Activated T-helper 17 cell treated with anti-CD3 and anti-CD28 coated beads, Interleukin-2, amount 50 U/mL, for 72 hours (primary cell): ENCODE results near the gene MPC2. TPM values are rescaled to one million over a fixed set of nuclear protein-coding genes. Genes with fewer than 3 reads are reported as not detected.

Experiments used
- ATAC-seq: fragments of 150-1000 bp; cut with Tn5 transposase; replicated peaks from 2 replicates; pipeline ENCODE4 v1.10.0; 2021; ENCODE audit warnings: mild to moderate bottlenecking, moderate library complexity
- H3K27ac Mint-ChIP-seq: one replicate; pipeline ENCODE4 v1.8.0; 2022; ENCODE audit warnings: mixed read lengths
- H3K27me3 Mint-ChIP-seq: one replicate; pipeline ENCODE4 v1.8.0; 2022; ENCODE audit warnings: mixed read lengths
- H3K36me3 Mint-ChIP-seq: one replicate; pipeline ENCODE4 v1.8.0; 2022; ENCODE audit warnings: low read depth, mild to moderate bottlenecking, mixed read lengths
- H3K4me1 Mint-ChIP-seq: one replicate; pipeline ENCODE4 v1.8.0; 2022; ENCODE audit warnings: mixed read lengths
- H3K4me3 Mint-ChIP-seq: one replicate; pipeline ENCODE4 v1.8.0; 2022; ENCODE audit warnings: mild to moderate bottlenecking, mixed read lengths
- H3K9me3 Mint-ChIP-seq: one replicate; pipeline ENCODE4 v1.8.0; 2022; ENCODE audit warnings: mixed read lengths
- total RNA-seq, 2 donors: library from RNA; stranded (reverse); gene quantifications; one replicate each; pipeline ENCODE4 v1.2.3, GENCODE V29; 2022

Gene MPC2
- total RNA-seq, 2 donors from 2014 or later, result 51.1 to 67.0 TPM

DNA sequence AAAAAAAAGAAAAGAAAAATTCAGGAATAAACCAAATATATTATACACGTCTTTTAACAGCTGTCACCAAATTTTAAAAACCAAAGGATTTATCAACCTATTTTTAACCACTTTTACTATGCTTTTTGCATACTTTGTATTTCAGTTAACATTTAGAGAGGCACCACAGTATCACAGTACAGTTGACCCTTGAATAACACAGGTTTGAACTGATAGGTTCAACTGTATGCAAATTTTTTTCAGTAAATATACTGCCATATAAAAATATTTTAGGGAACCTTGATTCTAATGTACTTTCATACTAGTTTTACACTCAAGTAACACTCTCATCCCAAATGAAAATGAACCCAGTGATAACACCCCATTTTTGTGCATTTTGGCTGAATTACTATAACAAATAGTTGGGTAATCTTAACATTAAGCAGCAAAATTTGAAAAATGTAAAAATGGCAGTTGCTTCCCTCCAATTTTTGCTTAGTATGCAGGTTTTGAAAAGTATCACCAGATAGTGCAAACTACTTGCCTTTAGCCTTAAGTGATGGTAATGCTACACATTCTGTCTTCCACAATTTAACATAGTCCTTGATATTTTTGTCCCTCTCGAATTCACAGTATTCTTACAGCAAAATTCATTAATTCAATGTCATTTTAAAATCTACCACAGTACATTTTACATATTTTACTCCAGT is 12.2 kb downstream of the MPC2 start:
- H3K27me3 Mint-ChIP-seq, result no peaks in the 10 kb centered on the region
- H3K27ac Mint-ChIP-seq, result no peak overlapping the region
- H3K9me3 Mint-ChIP-seq, result no peaks in the 10 kb centered on the region
- no peak for ATAC-seq
- peaks cover 4% of the 10 kb centered on the region for H3K4me1 Mint-ChIP-seq
- no peak overlapping the region for H3K4me3 Mint-ChIP-seq
- peaks cover 17% of the 10 kb centered on the region for H3K36me3 Mint-ChIP-seq

DNA sequence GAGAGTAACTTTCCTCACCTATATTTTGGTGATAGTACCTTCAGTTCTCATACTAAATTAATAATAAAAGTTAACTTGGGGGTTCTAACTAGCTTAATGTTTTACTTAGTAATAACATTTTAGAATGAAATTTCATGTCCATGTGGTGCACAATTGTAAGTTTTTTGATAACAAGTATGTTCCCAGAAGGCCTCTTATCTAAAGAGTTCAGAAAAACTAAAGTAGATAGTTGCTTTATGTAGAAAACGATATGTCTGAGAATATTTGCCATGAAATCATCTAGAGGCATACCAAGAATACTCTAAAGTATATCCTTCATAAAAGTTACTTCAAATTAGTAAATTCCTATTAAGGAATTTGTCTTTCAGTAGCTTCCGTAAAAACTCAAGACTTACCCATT is 12.8 kb downstream of the MPC2 start:
- peaks cover 21% of the 10 kb centered on the region for H3K36me3 Mint-ChIP-seq
- H3K9me3 Mint-ChIP-seq, result no peaks in the 10 kb centered on the region
- no peak for ATAC-seq
- H3K4me1 Mint-ChIP-seq, result peaks cover 4% of the 10 kb centered on the region
- no peaks in the 10 kb centered on the region for H3K27me3 Mint-ChIP-seq
- no peak overlapping the region for H3K27ac Mint-ChIP-seq
- no peak overlapping the region for H3K4me3 Mint-ChIP-seq

DNA sequence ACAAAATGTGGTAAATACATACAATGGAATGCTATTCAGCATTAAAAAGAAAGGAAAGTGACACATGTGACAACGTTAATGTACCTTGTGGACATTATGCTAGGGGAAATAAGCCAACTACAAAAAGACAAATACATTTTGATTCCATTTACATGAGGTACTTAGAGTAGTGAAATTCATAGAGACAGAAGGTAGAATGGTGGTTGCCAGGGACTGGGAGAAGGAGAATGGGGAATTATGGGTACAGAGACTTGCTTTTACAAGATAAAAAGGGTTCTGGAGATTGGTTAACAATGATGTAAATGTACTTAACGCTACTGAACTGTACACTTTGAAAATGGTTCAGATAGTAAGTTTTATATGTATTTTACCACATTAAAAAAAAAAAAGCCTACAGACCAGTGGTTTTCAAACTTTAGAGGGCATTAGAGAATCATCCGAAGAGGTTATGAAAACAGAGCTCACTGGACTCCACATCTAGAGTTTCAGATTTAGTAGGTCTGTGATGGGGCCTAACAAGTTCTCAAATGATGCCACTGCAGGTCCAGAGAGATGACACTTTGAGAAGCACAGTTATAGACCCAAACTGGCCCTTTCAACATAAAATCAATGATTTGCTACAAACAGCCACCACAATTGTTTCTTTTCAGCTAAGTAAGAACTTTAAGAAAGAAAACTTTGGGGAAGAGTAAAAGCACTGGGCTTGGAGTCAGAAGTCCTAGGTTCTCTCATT is 13.4 kb downstream of the MPC2 start:
- no peaks in the 10 kb centered on the region for H3K9me3 Mint-ChIP-seq
- H3K27ac Mint-ChIP-seq, result no peak overlapping the region
- ATAC-seq, result no peak
- H3K36me3 Mint-ChIP-seq, result peaks cover 25% of the 10 kb centered on the region
- peaks cover 4% of the 10 kb centered on the region for H3K4me1 Mint-ChIP-seq
- H3K4me3 Mint-ChIP-seq, result no peak overlapping the region
- no peaks in the 10 kb centered on the region for H3K27me3 Mint-ChIP-seq

DNA sequence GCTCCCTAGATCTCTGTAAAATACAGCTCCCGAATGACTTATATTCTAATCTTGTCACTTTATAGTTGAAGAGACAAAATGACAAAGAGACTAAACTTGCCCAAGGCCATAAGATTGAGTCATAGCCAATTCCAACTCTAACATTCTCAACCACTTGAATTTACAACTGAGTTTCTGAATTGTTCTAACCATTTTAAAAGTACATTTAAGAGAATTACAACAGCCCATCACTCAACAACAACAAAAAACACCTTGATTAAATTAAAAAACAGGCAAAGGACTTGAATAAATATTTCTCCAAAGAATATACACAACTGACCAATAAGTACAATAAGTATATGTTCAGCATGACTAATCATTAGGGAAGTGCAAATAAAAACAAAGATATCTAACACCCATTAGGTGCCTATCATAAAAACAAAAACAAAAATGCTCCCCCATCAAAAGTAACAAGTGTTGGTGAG is 14.2 kb downstream of the MPC2 start:
- Mint-ChIP-seq H3K36me3 (peaks cover 33% of the 10 kb centered on the region), H3K9me3 (no peaks in the 10 kb centered on the region), H3K27me3 (no peaks in the 10 kb centered on the region), H3K4me1 (peaks cover 4% of the 10 kb centered on the region), H3K27ac (no peak overlapping the region), H3K4me3 (no peak overlapping the region)
- ATAC-seq, result no peak

DNA sequence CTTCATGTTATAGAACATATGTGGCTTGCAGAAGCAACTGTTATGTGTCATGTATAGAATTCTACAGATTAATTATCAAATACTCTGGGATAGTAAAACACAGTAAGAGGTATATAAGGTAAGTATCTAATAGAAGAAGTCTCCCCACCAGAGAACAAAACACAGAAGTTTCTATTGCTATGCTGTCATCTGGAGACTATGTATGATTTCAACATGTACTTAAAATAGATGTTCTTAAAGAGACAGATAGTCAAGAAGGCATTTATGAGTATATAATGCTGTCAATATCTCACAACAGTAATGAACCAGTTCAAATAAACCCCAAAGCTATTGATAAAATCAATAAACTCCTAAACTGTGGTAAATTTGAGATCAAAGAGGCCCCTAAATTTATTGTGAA is 14.8 kb downstream of the MPC2 start:
- no peak for ATAC-seq
- H3K27ac Mint-ChIP-seq, result no peak overlapping the region
- H3K36me3 Mint-ChIP-seq, result peaks cover 39% of the 10 kb centered on the region
- H3K9me3 Mint-ChIP-seq, result no peaks in the 10 kb centered on the region
- no peaks in the 10 kb centered on the region for H3K27me3 Mint-ChIP-seq
- H3K4me1 Mint-ChIP-seq, result peaks cover 4% of the 10 kb centered on the region
- H3K4me3 Mint-ChIP-seq, result no peak overlapping the region

DNA sequence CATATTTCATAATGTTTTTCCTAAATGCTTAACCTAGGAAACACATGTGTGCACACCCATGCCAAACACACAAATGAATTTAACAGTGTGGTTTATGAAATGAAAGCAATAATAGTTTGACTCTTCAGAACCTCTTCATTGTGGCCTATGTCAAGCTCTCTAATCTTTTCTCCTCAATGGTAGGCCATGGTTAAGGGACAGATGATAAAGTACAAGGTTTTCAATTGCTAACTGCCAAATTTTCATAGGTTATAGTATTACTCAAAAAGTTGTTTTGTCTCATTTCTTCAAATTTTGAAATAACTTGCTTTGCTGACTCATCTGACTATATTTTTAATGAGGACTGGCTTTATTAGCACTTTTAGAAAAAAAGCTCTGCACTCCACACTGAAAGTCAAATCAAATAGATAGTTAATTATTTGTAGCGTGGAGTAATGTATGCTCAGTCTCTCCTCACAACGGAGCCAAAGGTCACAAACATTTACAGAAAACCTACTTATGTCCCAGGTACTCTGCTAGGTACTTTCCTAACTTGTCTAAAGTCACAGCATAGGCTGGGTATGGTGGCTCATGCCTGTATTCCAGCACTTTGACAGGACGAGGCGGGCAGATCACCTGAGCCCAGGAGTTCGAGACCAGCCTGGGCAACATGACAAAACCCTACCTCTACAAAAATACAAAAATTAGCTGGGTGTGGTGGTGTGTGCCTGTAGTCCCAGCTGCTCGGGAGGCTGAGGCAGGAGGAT is 19.9 kb downstream of the MPC2 start:
- Mint-ChIP-seq H3K4me3 (no peak overlapping the region), H3K4me1 (no peaks in the 10 kb centered on the region), H3K9me3 (no peaks in the 10 kb centered on the region), H3K27me3 (no peaks in the 10 kb centered on the region), H3K27ac (no peak overlapping the region), H3K36me3 (peaks cover 51% of the 10 kb centered on the region)
- no peak for ATAC-seq

DNA sequence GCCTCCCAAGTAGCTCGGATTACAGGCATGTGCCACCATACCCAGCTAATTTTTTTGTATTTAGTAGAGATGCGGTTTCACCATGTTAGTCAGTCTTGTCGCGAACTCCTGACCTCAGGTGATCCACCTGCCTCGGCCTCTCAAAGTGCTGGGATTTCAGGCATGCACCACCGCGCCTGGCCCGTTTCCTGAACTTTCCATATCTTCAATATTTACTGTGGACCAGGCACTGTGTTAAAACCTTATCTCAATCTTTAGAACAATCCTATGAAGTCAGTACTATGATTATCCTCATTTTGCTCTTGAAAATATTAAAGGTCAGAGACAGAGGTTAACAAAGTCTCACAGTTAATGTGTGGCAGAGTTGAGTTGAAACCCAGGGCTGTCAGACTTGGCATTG is 21.3 kb downstream of the MPC2 start:
- H3K36me3 Mint-ChIP-seq, result peaks cover 51% of the 10 kb centered on the region
- no peak overlapping the region for H3K4me3 Mint-ChIP-seq
- H3K9me3 Mint-ChIP-seq, result no peaks in the 10 kb centered on the region
- H3K27ac Mint-ChIP-seq, result no peak overlapping the region
- peaks cover 3% of the 10 kb centered on the region for H3K27me3 Mint-ChIP-seq
- no peaks in the 10 kb centered on the region for H3K4me1 Mint-ChIP-seq
- ATAC-seq, result no peak

DNA sequence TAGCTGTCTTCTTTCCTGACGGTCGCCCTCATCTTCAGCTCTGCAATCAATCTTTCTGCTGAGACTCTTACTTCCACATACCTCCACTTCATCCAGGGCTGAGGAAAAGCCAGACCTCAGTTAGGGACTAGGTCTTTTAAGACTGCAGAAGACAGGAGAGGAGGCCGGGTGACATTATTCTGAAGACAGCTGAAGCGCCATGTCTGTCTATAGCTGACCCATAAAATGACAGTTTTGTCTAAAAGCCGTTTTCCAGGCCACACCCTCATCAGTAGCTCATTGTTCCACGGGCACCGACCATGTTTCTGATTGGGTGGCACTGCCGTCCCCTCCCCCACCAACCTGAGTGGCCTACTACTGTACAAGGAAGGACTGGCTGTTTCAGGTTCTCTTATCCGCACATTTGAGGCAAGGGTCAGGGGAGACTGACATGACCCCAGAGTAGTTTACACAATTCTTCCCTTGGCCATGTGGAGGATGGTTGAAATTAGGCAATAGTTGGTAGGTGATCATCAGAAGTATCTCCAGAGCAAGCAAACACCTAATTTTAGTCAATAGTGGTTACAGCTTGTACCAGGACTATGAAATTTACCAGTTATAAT is 22.9 kb downstream of the MPC2 start, which contains the start of gene ADCY10:
Gene ADCY10, minus strand, starts transcription at position 240 of the 602 bp plus-strand sequence. CDS start 8,994 bp downstream, outside the sequence.
- Mint-ChIP-seq H3K27me3 (peaks cover 8% of the 10 kb centered on the region), H3K9me3 (peaks cover 11% of the 10 kb centered on the region), H3K4me3 (no peak within 1 kb of the TSS), H3K27ac (no peak within 1 kb of the TSS), H3K4me1 (no peaks in the 10 kb centered on the region), H3K36me3 (peaks cover 41% of the 10 kb centered on the region)
- no peak for ATAC-seq

DNA sequence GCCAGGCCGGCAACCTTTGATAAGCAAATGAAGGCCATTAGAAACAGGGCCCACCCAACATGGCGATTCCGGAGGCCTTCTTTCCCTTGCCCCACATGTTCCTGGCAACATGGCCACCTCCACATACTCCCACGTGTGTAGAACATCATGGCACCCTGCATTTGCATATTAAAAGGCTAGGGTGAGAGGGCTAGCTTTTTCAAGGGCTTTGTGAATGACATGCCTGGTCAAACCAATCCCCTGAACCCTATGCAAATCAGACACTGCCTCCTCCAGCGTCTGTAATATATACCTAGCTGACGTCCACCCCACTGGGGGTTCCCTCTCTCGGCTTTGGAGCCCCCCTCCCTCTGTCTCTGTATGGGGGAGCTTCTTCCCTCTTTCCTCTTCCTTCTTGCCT is 24.6 kb downstream of the MPC2 start:
- Mint-ChIP-seq H3K4me1 (no peaks in the 10 kb centered on the region), H3K27ac (no peak overlapping the region), H3K36me3 (peaks cover 26% of the 10 kb centered on the region), H3K4me3 (no peak overlapping the region), H3K9me3 (peaks cover 11% of the 10 kb centered on the region), H3K27me3 (peaks cover 13% of the 10 kb centered on the region)
- no peak for ATAC-seq

DNA sequence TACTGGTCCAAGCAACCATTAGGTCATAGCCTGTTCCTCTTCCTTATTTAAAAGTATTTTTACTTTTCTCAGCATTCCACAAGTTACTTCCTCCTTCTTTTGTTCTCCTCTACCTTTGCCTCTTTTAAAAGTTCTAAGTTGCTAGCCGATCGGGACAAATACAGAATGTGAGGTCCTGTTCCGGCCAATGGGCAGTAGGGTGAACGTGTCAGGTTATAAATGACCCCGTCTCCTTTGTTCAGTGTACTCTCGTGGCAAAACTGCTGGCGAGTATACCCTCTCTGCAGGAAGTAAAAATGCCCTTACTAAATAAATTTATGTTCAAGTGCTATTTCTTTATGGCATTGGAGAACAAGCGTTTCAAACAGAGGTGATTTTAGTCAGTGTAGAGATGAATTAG is 25.5 kb downstream of the MPC2 start:
- H3K27ac Mint-ChIP-seq, result no peak overlapping the region
- no peak for ATAC-seq
- no peak overlapping the region for H3K4me3 Mint-ChIP-seq
- H3K36me3 Mint-ChIP-seq, result peaks cover 18% of the 10 kb centered on the region
- peaks cover 13% of the 10 kb centered on the region for H3K27me3 Mint-ChIP-seq
- peaks cover 11% of the 10 kb centered on the region for H3K9me3 Mint-ChIP-seq
- H3K4me1 Mint-ChIP-seq, result no peaks in the 10 kb centered on the region

DNA sequence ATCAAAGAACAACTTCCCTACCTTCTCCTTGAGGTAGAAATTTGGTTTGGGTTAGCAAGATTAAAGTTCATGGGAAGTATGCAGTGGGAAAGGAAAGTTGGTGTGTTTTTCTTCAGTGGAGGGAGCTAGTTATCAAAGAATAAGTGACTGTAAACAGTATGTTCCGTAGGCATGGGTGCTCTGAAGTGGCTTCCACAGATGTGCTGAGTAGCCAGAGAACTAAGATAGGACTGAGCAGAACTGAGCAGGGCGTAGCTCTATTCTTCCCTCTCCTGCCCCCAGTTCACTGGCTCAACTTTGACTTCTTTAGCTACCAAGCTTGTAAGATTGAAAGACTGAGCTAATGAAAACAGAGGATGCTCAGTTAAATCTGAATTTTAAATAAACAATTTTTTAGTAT is 26.3 kb downstream of the MPC2 start:
- H3K27ac Mint-ChIP-seq, result no peak overlapping the region
- peaks cover 13% of the 10 kb centered on the region for H3K27me3 Mint-ChIP-seq
- ATAC-seq, result no peak
- peaks cover 9% of the 10 kb centered on the region for H3K36me3 Mint-ChIP-seq
- no peaks in the 10 kb centered on the region for H3K4me1 Mint-ChIP-seq
- H3K9me3 Mint-ChIP-seq, result peaks cover 11% of the 10 kb centered on the region
- H3K4me3 Mint-ChIP-seq, result no peak overlapping the region

DNA sequence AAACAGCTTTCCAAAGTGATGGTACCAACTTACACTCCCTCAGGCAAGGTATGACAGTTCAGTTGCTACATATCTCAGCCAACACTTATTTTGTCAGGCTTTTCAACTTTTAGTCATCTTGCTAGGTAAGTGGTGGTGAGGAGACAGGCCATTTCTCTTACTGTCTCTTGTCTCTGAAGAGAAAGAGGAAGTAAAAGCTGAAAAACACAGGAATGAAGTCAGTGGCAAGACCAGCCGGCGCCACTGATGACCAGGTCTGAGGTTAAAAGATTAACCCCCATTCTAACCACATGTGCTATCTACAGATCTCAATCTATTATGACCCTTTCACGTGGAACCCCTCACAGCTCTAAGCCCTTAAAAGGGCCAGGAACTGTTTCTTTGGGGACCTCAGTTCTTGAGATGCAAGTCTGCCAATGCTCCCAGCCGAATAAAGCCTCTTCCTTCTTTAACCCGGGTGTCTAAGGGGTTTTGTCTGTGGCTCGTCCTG is 27.1 kb downstream of the MPC2 start:
- Mint-ChIP-seq H3K4me3 (no peak overlapping the region), H3K27ac (no peak overlapping the region), H3K4me1 (no peaks in the 10 kb centered on the region), H3K9me3 (peaks cover 11% of the 10 kb centered on the region), H3K36me3 (peaks cover 4% of the 10 kb centered on the region), H3K27me3 (peaks cover 13% of the 10 kb centered on the region)
- no peak for ATAC-seq

DNA sequence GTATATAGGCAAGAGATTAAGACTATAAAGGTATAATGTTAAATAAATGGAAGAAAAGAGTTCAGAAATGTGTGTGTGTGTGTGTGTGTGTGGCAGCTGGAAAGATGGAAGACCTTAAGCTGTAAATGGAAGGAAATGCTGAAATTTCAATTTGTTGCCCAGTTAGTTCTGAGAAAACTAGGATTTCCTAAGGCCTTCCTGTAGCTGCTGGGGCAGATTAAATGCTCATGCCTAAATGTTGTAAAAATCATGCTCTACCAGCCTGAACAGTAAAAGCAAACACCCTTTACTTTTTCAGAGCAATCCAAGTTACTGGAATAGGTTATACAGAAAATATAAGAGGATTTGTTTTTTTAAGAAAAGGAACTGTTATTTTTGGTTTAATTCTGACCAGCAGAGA is 31.2 kb downstream of the MPC2 start:
- no peak overlapping the region for H3K27ac Mint-ChIP-seq
- H3K4me1 Mint-ChIP-seq, result no peaks in the 10 kb centered on the region
- H3K27me3 Mint-ChIP-seq, result peaks cover 10% of the 10 kb centered on the region
- peaks cover 11% of the 10 kb centered on the region for H3K9me3 Mint-ChIP-seq
- no peak overlapping the region for H3K4me3 Mint-ChIP-seq
- peaks cover 4% of the 10 kb centered on the region for H3K36me3 Mint-ChIP-seq
- ATAC-seq, result no peak

DNA sequence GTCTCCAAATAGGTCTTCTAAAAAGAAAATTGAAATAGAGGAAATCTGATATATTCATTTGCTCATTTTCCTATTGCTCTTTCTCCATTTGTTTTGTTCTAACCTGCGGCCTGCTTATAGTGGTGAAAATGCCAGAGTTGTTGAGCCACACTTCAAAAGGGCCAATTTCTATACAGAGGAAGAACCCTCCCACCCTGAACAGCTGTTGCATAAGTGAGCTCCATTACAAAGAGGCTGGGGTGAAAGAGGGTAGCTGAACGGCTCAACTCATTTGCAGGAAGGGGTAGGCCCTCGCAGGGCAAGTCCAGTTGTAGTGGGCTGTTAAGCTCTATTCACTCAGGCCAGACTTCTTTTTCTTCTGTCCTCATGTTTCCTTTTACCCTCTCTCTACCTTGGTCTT is 31.7 kb downstream of the MPC2 start:
- H3K36me3 Mint-ChIP-seq, result peaks cover 3% of the 10 kb centered on the region
- H3K9me3 Mint-ChIP-seq, result peaks cover 8% of the 10 kb centered on the region
- H3K4me1 Mint-ChIP-seq, result no peaks in the 10 kb centered on the region
- H3K27me3 Mint-ChIP-seq, result peaks cover 7% of the 10 kb centered on the region
- no peak overlapping the region for H3K27ac Mint-ChIP-seq
- no peak overlapping the region for H3K4me3 Mint-ChIP-seq
- ATAC-seq, result no peak
